Measurements from ENCODE around the gene USP17L12. TPM values are rescaled to one million over a fixed set of nuclear protein-coding genes. Genes with fewer than 3 reads are reported as not detected.
"Not testable (repeated sequence)": the region's sequence is repeated elsewhere in the genome, so short reads cannot be mapped to it uniquely, and the experiment has no call there.

The USP17L12 gene
- total RNA-seq, 2 donors from 2014 or later: not detected

- DNase-seq (ENCODE audit: low spot score); H3K4me3 ChIP-seq; H3K27me3 ChIP-seq (replicated peaks; ENCODE audit: insufficient read depth); H3K4me1 ChIP-seq (replicated peaks); intact Hi-C loops (cut with DNase I); H3K36me3 ChIP-seq; H3K27ac ChIP-seq; H3K9me3 ChIP-seq: not testable (repeated sequence)
- no CpG with 5 or more reads among the region's 15 CpGs for WGBS
Observed at GRCh38 chr4:9257824-9258223, 37.9 kb downstream of the USP17L12 start, which contains the start of gene USP17L20. Gene USP17L20, plus strand, starts transcription at chr4:9258124. Its CDS starts 0 bp downstream, at chr4:9258124.

- H3K36me3 ChIP-seq; H3K27me3 ChIP-seq (replicated peaks; ENCODE audit: insufficient read depth); H3K4me3 ChIP-seq; DNase-seq (ENCODE audit: low spot score); H3K4me1 ChIP-seq (replicated peaks); H3K27ac ChIP-seq; H3K9me3 ChIP-seq; intact Hi-C loops (cut with DNase I): not testable (repeated sequence)
- WGBS: no CpG with 5 or more reads among the region's 13 CpGs
Observed at GRCh38 chr4:9262572-9262971, 42.6 kb downstream of the USP17L12 start, which contains the start of gene USP17L21. Gene USP17L21, plus strand, starts transcription at chr4:9262872. Its CDS starts 0 bp downstream, at chr4:9262872.

GRCh38 chr4:9267319-9267718 is 47.4 kb downstream of the USP17L12 start, which contains the start of gene USP17L22:
Gene USP17L22, plus strand, starts transcription at chr4:9267619. Its CDS starts 0 bp downstream, at chr4:9267619.
- H3K9me3 ChIP-seq; H3K27ac ChIP-seq; H3K27me3 ChIP-seq (replicated peaks; ENCODE audit: insufficient read depth); H3K36me3 ChIP-seq; intact Hi-C loops (cut with DNase I); H3K4me1 ChIP-seq (replicated peaks); H3K4me3 ChIP-seq; DNase-seq (ENCODE audit: low spot score): not testable (repeated sequence)
- no CpG with 5 or more reads among the region's 15 CpGs for WGBS

Other genes starting within 250 kb of the USP17L12 start
- not detected for gene FAM90A26, start 49.7 kb upstream of the USP17L12 start, total RNA-seq
- gene USP17L10, start 9.5 kb upstream of the USP17L12 start, total RNA-seq: not detected
- gene USP17L11, start 4.7 kb upstream of the USP17L12 start, total RNA-seq: not detected
- gene USP17L13, start 4.7 kb downstream of the USP17L12 start, total RNA-seq: not detected
- gene USP17L15, start 14.2 kb downstream of the USP17L12 start, total RNA-seq: not detected
- gene USP17L17, start 23.7 kb downstream of the USP17L12 start, total RNA-seq: not detected
- gene USP17L18, start 28.5 kb downstream of the USP17L12 start, total RNA-seq: not detected
- not detected for gene USP17L19, start 33.2 kb downstream of the USP17L12 start, total RNA-seq
- not detected for gene USP17L20, start 38.0 kb downstream of the USP17L12 start, total RNA-seq
- not detected for gene USP17L21, start 42.7 kb downstream of the USP17L12 start, total RNA-seq
- gene USP17L22, start 47.5 kb downstream of the USP17L12 start, total RNA-seq: not detected
- gene USP17L24, start 105.0 kb downstream of the USP17L12 start, total RNA-seq: not detected
- not detected for gene USP17L25, start 109.8 kb downstream of the USP17L12 start, total RNA-seq
- gene USP17L26, start 114.5 kb downstream of the USP17L12 start, total RNA-seq: not detected
- not detected for gene USP17L5, start 119.3 kb downstream of the USP17L12 start, total RNA-seq
- not detected for gene USP17L27, start 124.0 kb downstream of the USP17L12 start, total RNA-seq
- gene USP17L28, start 128.7 kb downstream of the USP17L12 start, total RNA-seq: not detected
- not detected for gene USP17L29, start 133.5 kb downstream of the USP17L12 start, total RNA-seq
- gene USP17L30, start 143.0 kb downstream of the USP17L12 start, total RNA-seq: not detected
- gene DEFB131A, start 224.3 kb downstream of the USP17L12 start, total RNA-seq: not detected